ENCODE results near the gene IPO13.

DNA sequence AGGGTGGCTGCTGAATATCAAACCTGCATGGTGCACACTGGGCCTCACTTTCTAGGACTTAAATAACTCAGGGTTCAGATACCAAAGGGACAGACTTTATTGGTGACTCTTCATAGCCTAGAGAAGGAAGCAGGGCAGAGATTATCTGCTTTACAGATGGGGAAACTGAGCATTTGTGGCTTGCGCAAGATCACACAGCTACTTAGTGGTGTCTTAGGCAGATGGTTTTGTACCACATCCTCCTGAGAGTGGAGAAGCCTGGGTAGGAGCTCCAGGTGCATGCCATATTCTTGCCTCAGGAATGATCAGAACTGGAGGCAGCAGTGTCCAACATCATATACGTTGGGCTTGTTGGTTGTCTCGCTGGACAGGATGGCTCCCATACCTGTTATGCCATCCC, 16.3 kb downstream of the IPO13 start:
- TF ChIP-seq POLR2A (IDR thresholded peaks at IDR 0.05) (no peak), CTCF (IDR thresholded peaks at IDR 0.05) (no peak), POLR2AphosphoS5 (IDR thresholded peaks at IDR 0.05) (no peak), EP300 (IDR thresholded peaks at IDR 0.05; ENCODE audit: low read depth) (no peak)

All from transverse colon (tissue), 4 donors.